Thoracic aorta (tissue), 2 donors: Measurements from ENCODE around the gene DHX32. TPM values are rescaled to one million over a fixed set of nuclear protein-coding genes. Genes with fewer than 3 reads are reported as not detected.

Experiments
- ATAC-seq: fragments of 150-250 bp; one replicate; pipeline ENCODE4 v1.8.0; 2017; ENCODE audit warnings: low read depth; ENCODE audit not compliant: insufficient number of reproducible peaks, low FRiP score
- DNase-seq: peaks from one replicate; pipeline ENCODE4 v3.0.0-alpha.2; 2020; ENCODE audit warnings: low spot score
- H3K27ac ChIP-seq, 2 donors: fragments of 200-600 bp; sonication (generic); 1 replicate in 1 of 2; 2 replicates in 1 of 2; pipeline ENCODE4 v1.5.1; 2016; ENCODE audit warnings: mild to moderate bottlenecking in 2 of 2, moderate library complexity in 2 of 2
- H3K27me3 ChIP-seq: fragments of 200-600 bp; sonication (generic); replicated peaks from 2 replicates; pipeline ENCODE4 v1.6.0; 2016; ENCODE audit warnings: mild to moderate bottlenecking; ENCODE audit not compliant: insufficient read depth
- H3K36me3 ChIP-seq: fragments of 200-600 bp; sonication (generic); one replicate; pipeline ENCODE4 v1.5.1; 2016
- H3K4me1 ChIP-seq, 2 donors: fragments of 200-600 bp; sonication (generic); 1 replicate in 1 of 2; 2 replicates in 1 of 2; pipeline versions ENCODE4 v1.5.1 to v1.6.0; 2016; ENCODE audit warnings: low read depth in 2 of 2, mild to moderate bottlenecking in 1 of 2; ENCODE audit not compliant: control insufficient read depth in 1 of 2
- H3K4me3 ChIP-seq: fragments of 200-600 bp; sonication (generic); 2 replicates; pipeline ENCODE4 v1.5.1; 2016; ENCODE audit warnings: mild to moderate bottlenecking
- H3K9me3 ChIP-seq: fragments of 200-600 bp; sonication (generic); 2 replicates; pipeline ENCODE4 v1.5.1; 2016
- total RNA-seq, 2 donors: library from RNA; depleted of rRNA; stranded (reverse); fragments of >200 nt; gene quantifications; one replicate each; pipeline versions ENCODE4 v1.1.0 to v1.2.3, GENCODE V29; 2016
- TF ChIP-seq, protein P1 (sequence below): fragments of 200-600 bp; sonication (generic); IDR thresholded peaks from one replicate; pipeline ENCODE4 v1.5.1; 2019; ENCODE audit warnings: antibody characterized with exemption

The DHX32 gene
- total RNA-seq, 2 donors from 2014 or later: 11.1 to 14.0 TPM

DNA sequence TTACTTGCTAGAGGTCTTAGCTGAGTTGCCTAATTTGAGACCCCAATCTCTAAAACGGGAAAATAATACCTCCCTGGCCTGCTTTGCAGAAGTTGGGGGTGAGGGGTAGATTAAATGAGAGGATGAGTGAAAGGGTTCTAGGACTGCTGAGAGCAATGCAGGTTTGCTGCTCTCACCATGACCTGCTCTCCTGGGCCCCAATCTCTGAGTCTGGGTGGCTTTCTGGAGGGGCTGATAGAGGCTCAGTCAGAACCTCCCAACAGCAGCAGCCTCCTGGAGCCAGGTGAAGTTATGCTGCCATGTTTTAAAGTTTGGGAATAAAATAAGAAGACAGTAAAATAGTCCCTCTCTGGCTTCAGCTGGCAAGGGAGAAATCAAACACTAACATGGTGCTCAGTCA, 65.3 kb downstream of the DHX32 start:
- DNase-seq (no peak), ATAC-seq (no peak)
- Histone ChIP-seq H3K4me1 (no peaks in the 10 kb centered on the region), H3K36me3 (peaks cover 18% of the 10 kb centered on the region), H3K27me3 (no peaks in the 10 kb centered on the region), H3K9me3 (no peaks in the 10 kb centered on the region), H3K27ac (no peak overlapping the region), H3K4me3 (no peak overlapping the region)
- TF ChIP-seq, protein P1, sequence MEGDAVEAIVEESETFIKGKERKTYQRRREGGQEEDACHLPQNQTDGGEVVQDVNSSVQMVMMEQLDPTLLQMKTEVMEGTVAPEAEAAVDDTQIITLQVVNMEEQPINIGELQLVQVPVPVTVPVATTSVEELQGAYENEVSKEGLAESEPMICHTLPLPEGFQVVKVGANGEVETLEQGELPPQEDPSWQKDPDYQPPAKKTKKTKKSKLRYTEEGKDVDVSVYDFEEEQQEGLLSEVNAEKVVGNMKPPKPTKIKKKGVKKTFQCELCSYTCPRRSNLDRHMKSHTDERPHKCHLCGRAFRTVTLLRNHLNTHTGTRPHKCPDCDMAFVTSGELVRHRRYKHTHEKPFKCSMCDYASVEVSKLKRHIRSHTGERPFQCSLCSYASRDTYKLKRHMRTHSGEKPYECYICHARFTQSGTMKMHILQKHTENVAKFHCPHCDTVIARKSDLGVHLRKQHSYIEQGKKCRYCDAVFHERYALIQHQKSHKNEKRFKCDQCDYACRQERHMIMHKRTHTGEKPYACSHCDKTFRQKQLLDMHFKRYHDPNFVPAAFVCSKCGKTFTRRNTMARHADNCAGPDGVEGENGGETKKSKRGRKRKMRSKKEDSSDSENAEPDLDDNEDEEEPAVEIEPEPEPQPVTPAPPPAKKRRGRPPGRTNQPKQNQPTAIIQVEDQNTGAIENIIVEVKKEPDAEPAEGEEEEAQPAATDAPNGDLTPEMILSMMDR: no peak

DNA sequence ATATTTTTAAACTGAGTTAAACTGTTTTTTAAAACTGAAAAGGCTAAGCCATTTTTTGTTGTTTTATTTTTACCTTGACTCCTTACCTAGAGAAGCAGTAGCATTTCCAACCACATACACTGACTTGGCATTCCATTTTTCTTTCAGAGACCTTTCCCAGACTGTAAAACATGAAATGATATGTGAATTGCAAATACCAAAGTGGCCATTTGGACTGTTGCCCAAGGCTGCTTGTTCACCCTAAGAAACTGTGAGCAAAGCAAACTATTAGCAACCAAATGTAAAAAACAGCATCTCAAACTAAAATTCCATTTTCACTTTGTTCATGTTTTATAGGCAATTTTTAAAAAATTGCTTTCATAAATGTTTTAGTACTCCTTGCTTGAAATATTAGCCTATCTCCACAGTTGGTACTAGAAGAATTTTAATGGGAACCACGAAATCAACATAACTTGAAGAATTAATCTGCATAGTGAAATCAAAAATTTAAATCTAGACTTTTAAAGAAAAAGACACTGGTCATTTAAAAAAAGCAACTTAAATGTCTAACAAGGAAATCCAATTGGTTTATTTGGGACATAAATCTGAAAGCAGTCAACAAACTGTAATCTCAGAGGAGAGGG, 68.9 kb downstream of the DHX32 start:
- Histone ChIP-seq H3K27me3 (no peaks in the 10 kb centered on the region), H3K36me3 (peaks cover 34% of the 10 kb centered on the region), H3K4me1 (no peaks in the 10 kb centered on the region), H3K9me3 (no peaks in the 10 kb centered on the region), H3K27ac (no peak overlapping the region), H3K4me3 (no peak overlapping the region)
- DNase-seq (no peak), ATAC-seq (no peak)
- TF ChIP-seq, protein P1: no peak

DNA sequence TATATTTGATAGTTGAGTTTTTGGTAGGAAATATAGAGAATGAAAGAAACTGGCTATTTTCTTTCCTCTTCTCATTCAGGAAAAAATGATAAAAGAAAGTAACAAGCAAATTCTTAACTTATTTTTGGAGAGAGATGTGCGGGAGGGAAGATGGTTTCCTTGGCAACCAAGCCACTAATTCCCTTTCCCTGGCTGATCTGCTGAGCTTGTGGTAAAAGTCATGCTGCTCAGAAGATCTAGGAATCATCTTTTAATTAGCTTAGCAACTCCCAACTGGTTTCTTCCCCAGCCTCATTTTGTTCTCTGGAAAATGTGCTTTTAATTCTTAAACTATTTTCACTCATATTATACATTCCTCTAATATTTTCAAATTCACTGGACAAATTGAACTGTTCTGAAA, 69.8 kb downstream of the DHX32 start:
- TF ChIP-seq, protein P1: no peak
- Histone ChIP-seq H3K4me1 (no peaks in the 10 kb centered on the region), H3K27ac (no peak overlapping the region), H3K9me3 (no peaks in the 10 kb centered on the region), H3K36me3 (peaks cover 37% of the 10 kb centered on the region), H3K4me3 (no peak overlapping the region), H3K27me3 (no peaks in the 10 kb centered on the region)
- ATAC-seq (no peak), DNase-seq (no peak)

DNA sequence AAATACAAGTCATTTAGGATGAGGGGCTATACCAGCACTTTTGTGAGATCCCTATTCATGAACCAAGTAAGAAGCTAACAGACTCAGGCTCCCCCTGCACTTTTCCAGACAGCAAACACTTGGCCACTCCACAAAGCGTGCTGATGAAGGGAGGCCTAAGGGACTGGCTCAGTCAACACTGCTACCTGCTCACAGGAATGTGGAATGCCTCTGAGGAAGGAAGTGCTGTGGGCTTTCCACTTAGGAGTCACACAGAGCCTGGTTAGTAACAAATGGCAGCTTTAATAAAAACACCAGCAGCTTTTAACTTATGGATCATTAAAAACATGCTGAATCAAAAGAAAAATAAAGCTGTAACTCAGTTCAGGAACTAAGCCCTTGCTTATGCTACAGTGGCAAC, 73.0 kb downstream of the DHX32 start:
- Histone ChIP-seq H3K4me1 (no peaks in the 10 kb centered on the region), H3K27ac (no peak overlapping the region), H3K4me3 (no peak overlapping the region), H3K27me3 (no peaks in the 10 kb centered on the region), H3K9me3 (no peaks in the 10 kb centered on the region), H3K36me3 (peaks cover 45% of the 10 kb centered on the region)
- TF ChIP-seq, protein P1: no peak
- ATAC-seq (no peak), DNase-seq (no peak)

DNA sequence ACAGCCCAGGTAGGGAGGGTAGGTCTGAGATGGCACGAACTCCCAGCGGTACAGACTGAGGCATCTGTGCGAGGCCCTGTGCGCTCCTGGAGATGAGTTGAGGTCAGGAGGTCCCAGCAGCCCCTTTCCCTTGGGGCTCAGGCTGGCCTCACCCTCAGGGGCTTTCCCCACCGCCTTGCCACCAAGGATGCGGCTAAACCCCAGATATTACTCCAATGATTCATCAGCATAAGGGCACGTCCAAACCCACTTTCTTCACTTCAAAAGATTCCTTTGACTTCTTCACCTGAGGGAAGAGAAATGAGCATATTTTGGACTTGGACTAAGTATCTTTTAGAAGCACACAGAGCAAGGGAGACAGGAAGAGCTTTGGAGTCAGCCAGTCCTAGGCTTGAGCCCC, 78.4 kb downstream of the DHX32 start:
- no peak for DNase-seq
- Histone ChIP-seq H3K9me3 (no peaks in the 10 kb centered on the region), H3K36me3 (peaks cover 44% of the 10 kb centered on the region), H3K27ac (no peak overlapping the region), H3K4me3 (no peak overlapping the region), H3K27me3 (no peaks in the 10 kb centered on the region), H3K4me1 (no peaks in the 10 kb centered on the region)
- TF ChIP-seq, protein P1: no peak
- ATAC-seq: no peak
